ENCODE measurements around the gene EI24.

Gene EI24

GRCh38 chr11:125626288-125626950, 57.1 kb downstream of the EI24 start:
- Mint-ChIP-seq H3K27ac (peak overlapping the region; percentile 99), H3K27me3 (no peaks in the 10 kb centered on the region), H3K36me3 (peaks cover 40% of the 10 kb centered on the region), H3K4me1 (peaks cover 47% of the 10 kb centered on the region), H3K4me3 (peak overlapping the region; percentile 89), H3K9me3 (no peaks in the 10 kb centered on the region)
- CTCF ChIA-PET = interaction anchor here (0.6 to 1.4 kb wide), 3 partner anchors 16 to 51 kb away, joined by 3 read pairs; no protein-coding TSS in a partner anchor
- DNase-seq = peak; percentile 53

- CTCF ChIA-PET = interaction anchor here (0.6 to 1.4 kb wide), 3 partner anchors 15 to 50 kb away, joined by 3 read pairs; no protein-coding TSS in a partner anchor
- H3K9me3 Mint-ChIP-seq = no peaks in the 10 kb centered on the region
- H3K27ac Mint-ChIP-seq = peak overlapping the region; percentile 99
- H3K4me3 Mint-ChIP-seq = peak overlapping the region; percentile 89
- H3K4me1 Mint-ChIP-seq = peaks cover 52% of the 10 kb centered on the region
- H3K36me3 Mint-ChIP-seq = peaks cover 35% of the 10 kb centered on the region
- H3K27me3 Mint-ChIP-seq = no peaks in the 10 kb centered on the region
- no peak for DNase-seq
These were observed 58.1 kb downstream of the EI24 start for GRCh38 chr11:125627236-125627910.
